Liver (tissue), 9 donors: ENCODE results near the gene ZNF579. TPM values are rescaled to one million over a fixed set of nuclear protein-coding genes. Genes with fewer than 3 reads are reported as not detected.

ENCODE experiments used
- DNase-seq: peaks from one replicate; pipeline ENCODE4 v3.0.0-alpha.2; 2017; ENCODE audit warnings: low spot score
- H3K27ac ChIP-seq, 2 donors: one replicate each; pipeline ENCODE4 v1.7.0; 2013; ENCODE audit warnings: inconsistent platforms in 2 of 2, low read length in 2 of 2, control low read depth in 1 of 2, low read depth in 1 of 2, mild to moderate bottlenecking in 1 of 2
- H3K27me3 ChIP-seq, 4 donors: one replicate each; pipeline versions ENCODE4 v1.6.1 to v1.7.0; 2013; ENCODE audit warnings: low read length in 3 of 4, inconsistent platforms in 1 of 4, mild to moderate bottlenecking in 1 of 4, moderate library complexity in 1 of 4; ENCODE audit not compliant: control insufficient read depth in 4 of 4, insufficient read depth in 4 of 4
- H3K36me3 ChIP-seq, 4 donors: one replicate each; pipeline versions ENCODE4 v1.6.1 to v1.7.0; 2013; ENCODE audit warnings: low read length in 3 of 4, mild to moderate bottlenecking in 3 of 4, low read depth in 1 of 4, moderate library complexity in 1 of 4; ENCODE audit not compliant: control insufficient read depth in 4 of 4, insufficient read depth in 3 of 4
- H3K4me1 ChIP-seq, 4 donors: one replicate each; pipeline versions ENCODE4 v1.6.1 to v1.7.0; 2013; ENCODE audit warnings: low read length in 3 of 4, mild to moderate bottlenecking in 3 of 4, moderate library complexity in 1 of 4; ENCODE audit not compliant: control insufficient read depth in 4 of 4, insufficient read depth in 4 of 4
- H3K4me3 ChIP-seq, 3 donors: one replicate each; pipeline versions ENCODE4 v1.6.1 to v1.7.0; 2013; ENCODE audit warnings: low read length in 3 of 3, control low read depth in 1 of 3, low read depth in 1 of 3, mild to moderate bottlenecking in 1 of 3
- H3K9ac ChIP-seq, 2 donors: one replicate each; pipeline ENCODE4 v1.7.0; 2013; ENCODE audit warnings: low read length in 2 of 2, mild to moderate bottlenecking in 2 of 2, moderate library complexity in 2 of 2, control low read depth in 1 of 2, low read depth in 1 of 2
- H3K9me3 ChIP-seq, 4 donors: one replicate each; pipeline versions ENCODE4 v1.6.1 to v1.7.0; 2013; ENCODE audit warnings: low read length in 3 of 4; ENCODE audit not compliant: control insufficient read depth in 4 of 4
- ATF3 ChIP-seq: IDR thresholded peaks from 2 replicates; pipeline ENCODE4 v1.6.1; 2016; ENCODE audit warnings: antibody characterized with exemption
- CTCF ChIP-seq: fragments of 150-350 bp; IDR thresholded peaks from 2 replicates; pipeline ENCODE4 v1.5.1; 2017; ENCODE audit warnings: improper control_type of control experiment, low read depth, low read length; ENCODE audit not compliant: missing input control
- EGR1 ChIP-seq, 2 donors: IDR thresholded peaks; 2 replicates each; pipeline ENCODE4 v1.6.1; 2016 to 2018; ENCODE audit warnings: antibody characterized with exemption in 2 of 2, low read depth in 2 of 2
- FOXA1 ChIP-seq: IDR thresholded peaks from 2 replicates; pipeline ENCODE4 v1.6.1; 2016; ENCODE audit warnings: antibody characterized with exemption
- FOXA2 ChIP-seq: IDR thresholded peaks from 2 replicates; pipeline ENCODE4 v1.6.1; 2016; ENCODE audit warnings: antibody characterized with exemption
- GABPA ChIP-seq, 2 donors: IDR thresholded peaks in 1 of 2; conservative IDR thresholded peaks in 1 of 2; 2 replicates each; pipeline ENCODE4 v1.6.1; 2016; ENCODE audit warnings: antibody characterized with exemption in 2 of 2, mild to moderate bottlenecking in 1 of 2, moderate library complexity in 1 of 2
- HNF4A ChIP-seq, 2 donors: conservative IDR thresholded peaks; 2 replicates each; pipeline ENCODE4 v1.6.1; 2016; ENCODE audit warnings: antibody characterized with exemption in 2 of 2, mild to moderate bottlenecking in 2 of 2
- HNF4G ChIP-seq: IDR thresholded peaks from 2 replicates; pipeline ENCODE4 v1.6.1; 2016; ENCODE audit warnings: antibody characterized with exemption
- JUND ChIP-seq, 2 donors: IDR thresholded peaks; 2 replicates each; pipeline ENCODE4 v1.6.1; 2016; ENCODE audit warnings: antibody characterized with exemption in 2 of 2
- NR2F2 ChIP-seq: IDR thresholded peaks from 2 replicates; pipeline ENCODE4 v1.6.1; 2016; ENCODE audit warnings: antibody characterized with exemption
- RAD21 ChIP-seq, 2 donors: IDR thresholded peaks; 2 replicates each; pipeline ENCODE4 v1.6.1; 2016; ENCODE audit warnings: antibody characterized with exemption in 2 of 2, mild to moderate bottlenecking in 2 of 2
- REST ChIP-seq: IDR thresholded peaks from 2 replicates; pipeline ENCODE4 v1.6.1; 2016; ENCODE audit warnings: antibody characterized with exemption, mild to moderate bottlenecking
- RXRA ChIP-seq, 2 donors: IDR thresholded peaks; 2 replicates each; pipeline ENCODE4 v1.6.1; 2017 to 2018; ENCODE audit warnings: antibody characterized with exemption in 2 of 2, mild to moderate bottlenecking in 1 of 2
- SP1 ChIP-seq: IDR thresholded peaks from 2 replicates; pipeline ENCODE4 v1.6.1; 2018; ENCODE audit warnings: antibody characterized with exemption, mild to moderate bottlenecking
- TAF1 ChIP-seq: conservative IDR thresholded peaks from 2 replicates; pipeline ENCODE4 v1.6.1; 2016; ENCODE audit warnings: antibody characterized with exemption, mild to moderate bottlenecking
- YY1 ChIP-seq: IDR thresholded peaks from 2 replicates; pipeline ENCODE4 v1.6.1; 2016; ENCODE audit warnings: antibody characterized with exemption, mild to moderate bottlenecking
- WGBS: extraction: QIAGEN DNeasy Blood & Tissue Kit; methylation state at CpG from one replicate; pipeline ENCODE4 v1.1.7; 2013; 5-methylcytosine and 5-hydroxymethylcytosine counted together
- polyA plus RNA-seq, 2 donors: library from polyadenylated mRNA; stranded (reverse) in 1 of 2; unstranded in 1 of 2; fragments of 200-250 nt in 1 of 2; fragments of >200 nt in 1 of 2; fragmentation: Nextera tagmentation in 1 of 2; extraction: Ambion mirVana in 1 of 2; gene quantifications; one replicate each; pipeline versions ENCODE4 v1.2.1 to v1.2.3, GENCODE V29; 2013 to 2015
- total RNA-seq, 2 donors: library from RNA; depleted of rRNA; stranded (reverse); fragments of >200 nt; gene quantifications; one replicate each; pipeline ENCODE4 v1.2.3, GENCODE V29; 2014
- TF ChIP-seq, protein P1 (sequence below): IDR thresholded peaks from 2 replicates; pipeline ENCODE4 v1.6.1; 2016; ENCODE audit warnings: antibody characterized with exemption
- TF ChIP-seq, protein P2 (sequence below): IDR thresholded peaks from 2 replicates; pipeline ENCODE4 v1.6.1; 2016; ENCODE audit warnings: antibody characterized with exemption
- donor health status: healthy.
- donor health status: healthy.
- donor health status: healthy.
- donor health status: healthy.
- donor health status: healthy.

Gene ZNF579
- total and polyA plus RNA-seq, 4 donors = 0.92 to 3.3 (median 1.2) TPM

DNA sequence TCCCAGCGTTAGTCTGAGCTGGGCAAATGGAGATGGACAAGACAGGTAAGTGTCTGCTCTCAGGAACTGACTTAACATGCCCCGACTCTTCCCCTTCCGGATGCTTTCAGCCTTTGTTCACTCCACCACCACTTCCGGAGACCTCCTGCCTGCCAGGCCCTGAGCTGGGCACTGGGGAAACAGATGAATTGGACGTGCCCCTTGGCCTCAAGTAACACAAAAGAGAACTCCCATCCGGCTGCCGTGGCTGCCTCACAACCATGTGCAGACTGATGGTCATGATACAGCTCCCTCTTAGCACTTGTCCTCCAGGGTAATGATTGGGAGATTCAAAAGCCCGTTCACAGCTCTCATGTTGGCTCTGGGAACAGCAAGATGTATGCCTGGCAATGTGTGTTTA lies 36.8 kb upstream of the ZNF579 start:
- Histone ChIP-seq H3K36me3 (peaks cover 0 to 20% (median 15%) of the 10 kb centered on the region in 4 donors), H3K27ac (no peak overlapping the region)
- WGBS = 94% methylated on average over 8 of the region's 8 CpGs

GRCh38 chr19:55616395-55616875 lies 35.8 kb upstream of the ZNF579 start:
- H3K9me3 ChIP-seq = no peaks in the 10 kb centered on the region
- no peak for TF ChIP-seq FOXA2
- TF ChIP-seq GABPA (IDR thresholded peaks at IDR 0.05 in 1 of 2, conservative IDR thresholded peaks at IDR 0.05 in 1 of 2) = no peak
- TF ChIP-seq TAF1 = no peak
- TF ChIP-seq CTCF = no peak
- no peak for TF ChIP-seq SP1
- no peak for TF ChIP-seq RXRA (IDR thresholded peaks at IDR 0.05)
- TF ChIP-seq, protein P1, sequence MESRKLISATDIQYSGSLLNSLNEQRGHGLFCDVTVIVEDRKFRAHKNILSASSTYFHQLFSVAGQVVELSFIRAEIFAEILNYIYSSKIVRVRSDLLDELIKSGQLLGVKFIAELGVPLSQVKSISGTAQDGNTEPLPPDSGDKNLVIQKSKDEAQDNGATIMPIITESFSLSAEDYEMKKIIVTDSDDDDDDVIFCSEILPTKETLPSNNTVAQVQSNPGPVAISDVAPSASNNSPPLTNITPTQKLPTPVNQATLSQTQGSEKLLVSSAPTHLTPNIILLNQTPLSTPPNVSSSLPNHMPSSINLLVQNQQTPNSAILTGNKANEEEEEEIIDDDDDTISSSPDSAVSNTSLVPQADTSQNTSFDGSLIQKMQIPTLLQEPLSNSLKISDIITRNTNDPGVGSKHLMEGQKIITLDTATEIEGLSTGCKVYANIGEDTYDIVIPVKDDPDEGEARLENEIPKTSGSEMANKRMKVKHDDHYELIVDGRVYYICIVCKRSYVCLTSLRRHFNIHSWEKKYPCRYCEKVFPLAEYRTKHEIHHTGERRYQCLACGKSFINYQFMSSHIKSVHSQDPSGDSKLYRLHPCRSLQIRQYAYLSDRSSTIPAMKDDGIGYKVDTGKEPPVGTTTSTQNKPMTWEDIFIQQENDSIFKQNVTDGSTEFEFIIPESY = no peak
- no peak for TF ChIP-seq ATF3
- no peak for TF ChIP-seq REST
- TF ChIP-seq FOXA1 = no peak
- no peak for TF ChIP-seq JUND (IDR thresholded peaks at IDR 0.05)
- TF ChIP-seq YY1 = no peak
- TF ChIP-seq EGR1 (IDR thresholded peaks at IDR 0.05; ENCODE audit: low read depth in 2 of 2) = no peak
- no peak for TF ChIP-seq HNF4G
- TF ChIP-seq, protein P2, sequence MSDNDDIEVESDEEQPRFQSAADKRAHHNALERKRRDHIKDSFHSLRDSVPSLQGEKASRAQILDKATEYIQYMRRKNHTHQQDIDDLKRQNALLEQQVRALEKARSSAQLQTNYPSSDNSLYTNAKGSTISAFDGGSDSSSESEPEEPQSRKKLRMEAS = no peak
- TF ChIP-seq NR2F2 = no peak
- no peak for TF ChIP-seq HNF4A (conservative IDR thresholded peaks at IDR 0.05)
- no peak for TF ChIP-seq RAD21 (IDR thresholded peaks at IDR 0.05)
- WGBS = 99% methylated on average over 38 of the region's 38 CpGs
- H3K36me3 ChIP-seq = peaks cover 0 to 20% (median 13%) of the 10 kb centered on the region in 4 donors
- H3K27me3 ChIP-seq = no peaks in the 10 kb centered on the region
- no peak for DNase-seq
- no peak overlapping the region for H3K27ac ChIP-seq
- H3K4me1 ChIP-seq = no peaks in the 10 kb centered on the region
- H3K9ac ChIP-seq = no peak overlapping the region
- H3K4me3 ChIP-seq = no peak overlapping the region

More for the DNA sequence above, 36.8 kb upstream of the ZNF579 start:
- no peaks in the 10 kb centered on the region for H3K27me3 ChIP-seq
- H3K4me3 ChIP-seq = no peak overlapping the region
- no peaks in the 10 kb centered on the region for H3K4me1 ChIP-seq
- H3K9ac ChIP-seq = no peak overlapping the region
- H3K9me3 ChIP-seq = no peaks in the 10 kb centered on the region
- TF ChIP-seq, protein P1 = no peak
- TF ChIP-seq ATF3 (no peak), YY1 (no peak)
- DNase-seq = no peak
